ENCODE measurements around the gene CAMK2A. TPM values are rescaled to one million over a fixed set of nuclear protein-coding genes. Genes with fewer than 3 reads are reported as not detected.

The CAMK2A gene
- total and polyA plus RNA-seq, 10 donors, result 0.03 to 1.1 (median 0.66) TPM; not detected in 2

DNA sequence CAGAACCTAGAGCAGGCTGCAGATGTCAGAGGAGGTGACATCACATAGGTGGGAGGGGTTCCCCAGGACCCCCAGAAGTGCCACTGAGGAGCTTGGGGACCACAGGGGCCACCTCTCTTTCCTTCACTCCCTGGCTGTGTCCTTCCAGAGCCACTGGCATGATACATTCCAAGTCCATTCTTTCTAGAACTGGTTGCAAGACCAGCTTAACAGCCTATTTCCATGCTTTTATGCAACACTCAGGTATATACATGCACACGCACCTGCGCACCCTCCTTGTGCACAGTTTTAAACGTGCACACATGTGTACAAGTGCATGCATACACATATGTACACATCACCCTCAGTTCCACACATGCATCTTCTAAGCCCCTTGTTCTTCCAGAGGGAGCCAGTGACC, 60.0 kb downstream of the CAMK2A start:
- Histone ChIP-seq H3K27me3 (replicated peaks in 1 of 7) (no peaks in the 10 kb centered on the region), H3K4me1 (peaks cover 0 to 5% (median 4%) of the 10 kb centered on the region in 6 donors), H3K36me3 (no peaks in the 10 kb centered on the region), H3K27ac (no peak overlapping the region), H3K4me3 (no peak overlapping the region), H3K9me3 (no peaks in the 10 kb centered on the region)
- intact Hi-C loops (cut with DNase I; ENCODE audit: low total_unique reads), result no loop called here
- no peak for DNase-seq
- TF ChIP-seq, protein P1, sequence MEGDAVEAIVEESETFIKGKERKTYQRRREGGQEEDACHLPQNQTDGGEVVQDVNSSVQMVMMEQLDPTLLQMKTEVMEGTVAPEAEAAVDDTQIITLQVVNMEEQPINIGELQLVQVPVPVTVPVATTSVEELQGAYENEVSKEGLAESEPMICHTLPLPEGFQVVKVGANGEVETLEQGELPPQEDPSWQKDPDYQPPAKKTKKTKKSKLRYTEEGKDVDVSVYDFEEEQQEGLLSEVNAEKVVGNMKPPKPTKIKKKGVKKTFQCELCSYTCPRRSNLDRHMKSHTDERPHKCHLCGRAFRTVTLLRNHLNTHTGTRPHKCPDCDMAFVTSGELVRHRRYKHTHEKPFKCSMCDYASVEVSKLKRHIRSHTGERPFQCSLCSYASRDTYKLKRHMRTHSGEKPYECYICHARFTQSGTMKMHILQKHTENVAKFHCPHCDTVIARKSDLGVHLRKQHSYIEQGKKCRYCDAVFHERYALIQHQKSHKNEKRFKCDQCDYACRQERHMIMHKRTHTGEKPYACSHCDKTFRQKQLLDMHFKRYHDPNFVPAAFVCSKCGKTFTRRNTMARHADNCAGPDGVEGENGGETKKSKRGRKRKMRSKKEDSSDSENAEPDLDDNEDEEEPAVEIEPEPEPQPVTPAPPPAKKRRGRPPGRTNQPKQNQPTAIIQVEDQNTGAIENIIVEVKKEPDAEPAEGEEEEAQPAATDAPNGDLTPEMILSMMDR (IDR thresholded peaks at IDR 0.05 in 8 of 11, conservative IDR thresholded peaks at IDR 0.05 in 3 of 11), result no peak
- TF ChIP-seq POLR2AphosphoS5 (IDR thresholded peaks at IDR 0.05) (no peak), POLR2A (IDR thresholded peaks at IDR 0.05) (no peak)
- 71 to 90% (median 73%) methylated on average over 3 of the region's 3 CpGs for whole genome bisulfite sequencing, 5 donors

DNA sequence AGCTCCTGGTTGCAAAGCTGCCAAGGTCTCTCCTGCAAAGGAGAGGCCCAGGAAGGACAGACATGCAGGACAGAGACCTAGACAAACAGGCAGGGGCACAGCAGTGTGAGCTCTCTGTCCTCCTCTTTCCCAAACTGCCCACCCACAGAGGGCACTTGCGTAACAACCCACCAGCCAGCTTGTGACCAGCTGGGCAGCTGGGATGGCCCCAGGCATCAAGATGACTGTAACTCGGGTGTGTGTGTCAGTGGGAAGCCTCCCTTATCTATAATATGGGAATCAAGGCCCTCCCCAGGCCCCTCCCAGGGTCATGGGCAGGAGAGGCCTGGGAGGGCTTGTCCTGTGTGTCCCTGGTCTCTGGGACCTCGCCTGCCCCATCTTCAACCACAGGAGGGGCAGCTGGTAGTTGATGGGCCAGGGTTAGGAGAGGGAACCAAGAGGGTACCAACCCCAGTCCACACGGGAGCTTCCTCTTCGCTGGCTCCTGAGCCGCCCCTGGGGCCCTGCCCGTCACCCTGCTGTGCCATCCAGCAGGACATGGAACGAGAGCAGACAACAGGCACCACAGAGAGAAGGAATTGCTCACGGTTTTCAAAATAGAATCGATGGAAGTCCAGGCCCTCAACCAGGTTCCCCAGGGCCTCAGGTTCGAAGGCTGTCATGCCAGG, 61.8 kb downstream of the CAMK2A start:
- 69 to 85% (median 77%) methylated on average over 11 of the region's 11 CpGs for WGBS, 5 donors
- Histone ChIP-seq H3K4me1 (no peaks in the 10 kb centered on the region), H3K9me3 (no peaks in the 10 kb centered on the region), H3K4me3 (no peak overlapping the region), H3K27ac (no peak overlapping the region), H3K36me3 (no peaks in the 10 kb centered on the region), H3K27me3 (replicated peaks in 1 of 7) (no peaks in the 10 kb centered on the region)
- DNase-seq, result no peak
- intact Hi-C loops (cut with DNase I; ENCODE audit: low total_unique reads), result no loop called here
- TF ChIP-seq POLR2AphosphoS5 (IDR thresholded peaks at IDR 0.05), result no peak
- TF ChIP-seq, protein P1 (IDR thresholded peaks at IDR 0.05 in 8 of 11, conservative IDR thresholded peaks at IDR 0.05 in 3 of 11), result no peak
- no peak for TF ChIP-seq POLR2A (IDR thresholded peaks at IDR 0.05)

DNA sequence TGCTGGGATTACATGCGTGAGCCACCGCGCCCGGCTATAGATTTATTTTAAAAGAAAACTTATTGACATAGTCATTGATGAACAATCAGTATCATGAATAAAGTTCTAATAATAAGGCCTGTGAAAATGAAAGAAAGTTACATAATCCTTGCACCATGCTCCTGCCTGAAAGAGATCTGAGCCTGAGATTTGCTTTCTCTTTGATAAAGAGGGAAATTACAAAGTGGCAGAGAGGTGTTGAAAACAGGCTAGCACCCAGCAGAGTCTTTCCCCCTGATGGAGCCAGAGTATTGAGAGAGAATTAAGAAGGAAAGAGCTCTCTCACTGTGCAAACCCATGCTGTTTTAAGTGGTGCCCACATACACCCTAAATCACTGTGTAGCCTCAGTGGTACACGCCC, 62.5 kb downstream of the CAMK2A start:
- 93 to 96% (median 93%) methylated on average over 5 of the region's 5 CpGs for WGBS, 5 donors
- TF ChIP-seq POLR2A (IDR thresholded peaks at IDR 0.05) (no peak), POLR2AphosphoS5 (IDR thresholded peaks at IDR 0.05) (no peak)
- TF ChIP-seq, protein P1 (IDR thresholded peaks at IDR 0.05 in 8 of 11, conservative IDR thresholded peaks at IDR 0.05 in 3 of 11), result no peak
- Histone ChIP-seq H3K9me3 (no peaks in the 10 kb centered on the region), H3K27me3 (replicated peaks in 1 of 7) (no peaks in the 10 kb centered on the region), H3K27ac (no peak overlapping the region), H3K4me1 (no peaks in the 10 kb centered on the region), H3K4me3 (no peak overlapping the region), H3K36me3 (no peaks in the 10 kb centered on the region)
- no peak for DNase-seq
- intact Hi-C loops (cut with DNase I; ENCODE audit: low total_unique reads), result no loop called here

DNA sequence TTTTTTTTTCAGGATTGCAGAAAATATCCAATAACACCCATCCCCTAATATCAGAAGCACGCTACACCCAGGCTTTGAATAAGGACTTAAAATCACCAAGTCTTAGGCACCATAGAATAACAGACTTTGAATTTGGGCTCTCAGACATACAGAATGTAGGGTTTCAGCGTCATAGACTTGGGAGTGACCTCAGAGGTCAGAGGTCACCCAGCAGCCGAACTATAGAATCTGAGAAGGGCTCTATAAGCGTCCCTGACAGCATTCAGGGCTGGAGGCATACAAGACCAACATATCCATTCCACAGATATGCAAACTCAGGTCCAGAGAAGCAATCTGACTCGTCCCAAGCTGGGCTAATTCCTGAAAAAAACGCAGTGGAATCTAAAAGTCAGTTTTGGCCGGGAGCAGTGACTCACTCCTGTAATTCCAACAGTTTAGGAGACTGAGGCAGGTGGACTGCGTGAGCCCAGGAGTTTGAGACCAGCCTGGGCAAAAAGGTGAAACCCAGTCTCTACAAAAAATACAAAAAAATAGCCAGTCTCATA, 65.0 kb downstream of the CAMK2A start:
- TF ChIP-seq, protein P1 (IDR thresholded peaks at IDR 0.05 in 8 of 11, conservative IDR thresholded peaks at IDR 0.05 in 3 of 11), result no peak
- TF ChIP-seq POLR2A (IDR thresholded peaks at IDR 0.05), result no peak
- TF ChIP-seq POLR2AphosphoS5 (IDR thresholded peaks at IDR 0.05), result no peak

More for the DNA sequence above, 65.0 kb downstream of the CAMK2A start:
- H3K27ac ChIP-seq, result no peak overlapping the region
- H3K27me3 ChIP-seq (replicated peaks in 1 of 7), result peaks cover 0 to 11% (median 0%) of the 10 kb centered on the region in 7 donors
- H3K36me3 ChIP-seq, result no peaks in the 10 kb centered on the region
- no peak for DNase-seq
- intact Hi-C loops (cut with DNase I; ENCODE audit: low total_unique reads), result no loop called here
- no peak overlapping the region for H3K4me3 ChIP-seq
- 64 to 81% (median 74%) methylated on average over 8 of the region's 8 CpGs for WGBS, 5 donors
- no peaks in the 10 kb centered on the region for H3K4me1 ChIP-seq
- no peaks in the 10 kb centered on the region for H3K9me3 ChIP-seq

All from spleen (tissue), 11 donors.